ENCODE results near the gene NOM1. TPM values are rescaled to one million over a fixed set of nuclear protein-coding genes. Genes with fewer than 3 reads are reported as not detected.
"Not testable (repeated sequence)": the region's sequence is repeated elsewhere in the genome, so short reads cannot be mapped to it uniquely, and the experiment has no call there.

NOM1 gene
- total RNA-seq, 1 experiment from 2014 or later, result 35.4 TPM

GRCh38 chr7:156925821-156926220 lies 23.7 kb upstream of the NOM1 start:
- H3K4me3 ChIP-seq (replicated peaks in 1 of 2; ENCODE audit: low read depth in 1 of 2, low read length in 2 of 2); CTCF ChIA-PET; intact Hi-C loops (cut with micrococcal nuclease); H3K4me1 ChIP-seq (ENCODE audit: control insufficient read depth in 1 of 2, insufficient read depth in 2 of 2, low read length in 2 of 2); H3K9ac ChIP-seq (ENCODE audit: low read length); H2AFZ ChIP-seq (ENCODE audit: low read depth, low read length, poor library complexity, severe bottlenecking); H3K36me3 ChIP-seq (ENCODE audit: control insufficient read depth in 1 of 2, insufficient read depth in 2 of 2, low read length in 2 of 2); ATAC-seq; H3K79me2 ChIP-seq (ENCODE audit: insufficient read depth, low read length); DNase-seq (ENCODE audit: low read depth, low spot score); H3K9me2 ChIP-seq (ENCODE audit: insufficient read depth); BruUV-seq (replicated peaks); POLR2A ChIA-PET; H4K20me1 ChIP-seq (ENCODE audit: insufficient read depth); RAD21 ChIA-PET (ENCODE audit: low non-redundant PET in 1 of 2, low total read pairs in 2 of 2, uncharacterized antibody in 2 of 2, unreplicated experiment in 2 of 2); H3K4me2 ChIP-seq (ENCODE audit: low read length); H3K27me3 ChIP-seq (ENCODE audit: insufficient read depth, low read length); H3K9me3 ChIP-seq (ENCODE audit: control insufficient read depth in 1 of 2, insufficient read depth in 1 of 2, low read depth in 1 of 2, low read length in 2 of 2); H3K27ac ChIP-seq (ENCODE audit: low read depth, low read length): not testable (repeated sequence)

- Histone ChIP-seq H2AFZ (ENCODE audit: low read depth, low read length, poor library complexity, severe bottlenecking) (no peak overlapping the region), H3K9me3 (ENCODE audit: control insufficient read depth in 1 of 2, insufficient read depth in 1 of 2, low read depth in 1 of 2, low read length in 2 of 2) (no peaks in the 10 kb centered on the region), H3K27ac (ENCODE audit: low read depth, low read length) (no peak overlapping the region), H3K4me3 (replicated peaks in 1 of 2; ENCODE audit: low read depth in 1 of 2, low read length in 2 of 2) (no peak overlapping the region), H3K36me3 (ENCODE audit: control insufficient read depth in 1 of 2, insufficient read depth in 2 of 2, low read length in 2 of 2) (no peaks in the 10 kb centered on the region), H3K27me3 (ENCODE audit: insufficient read depth, low read length) (no peaks in the 10 kb centered on the region), H3K4me1 (ENCODE audit: control insufficient read depth in 1 of 2, insufficient read depth in 2 of 2, low read length in 2 of 2) (no peaks in the 10 kb centered on the region), H3K4me2 (ENCODE audit: low read length) (no peak overlapping the region), H3K79me2 (ENCODE audit: insufficient read depth, low read length) (no peaks in the 10 kb centered on the region), H4K20me1 (ENCODE audit: insufficient read depth) (no peaks in the 10 kb centered on the region), H3K9me2 (ENCODE audit: insufficient read depth) (no peaks in the 10 kb centered on the region), H3K9ac (ENCODE audit: low read length) (no peak overlapping the region)
- ChIA-PET CTCF (no interaction called here), RAD21 (ENCODE audit: low non-redundant PET in 1 of 2, low total read pairs in 2 of 2, uncharacterized antibody in 2 of 2, unreplicated experiment in 2 of 2) (no interaction called here), POLR2A (no interaction called here)
- no TSS peak for BruUV-seq (replicated peaks)
- DNase-seq (ENCODE audit: low read depth, low spot score), result no peak
- intact Hi-C loops (cut with micrococcal nuclease), result no loop called here
- ATAC-seq, result no peak
- TF ChIP-seq TCF7L2 (IDR thresholded peaks at IDR 0.05; ENCODE audit: borderline replicate concordance, extremely low read depth, insufficient read depth, insufficient read length), result no peak
- TF ChIP-seq SRF (IDR thresholded peaks at IDR 0.05; ENCODE audit: low read depth), result no peak
- TF ChIP-seq ELF1 (IDR thresholded peaks at IDR 0.05; ENCODE audit: borderline replicate concordance, low read depth), result no peak
- TF ChIP-seq EGR1 (IDR thresholded peaks at IDR 0.05; ENCODE audit: low read depth), result no peak
- TF ChIP-seq MAX (IDR thresholded peaks at IDR 0.05), result no peak
- TF ChIP-seq POLR2A (IDR thresholded peaks at IDR 0.05; ENCODE audit: borderline replicate concordance, extremely low read depth, insufficient read depth, insufficient read length), result no peak
- no peak for TF ChIP-seq ATF3 (IDR thresholded peaks at IDR 0.05)
- no peak for TF ChIP-seq RAD21 (IDR thresholded peaks at IDR 0.05; ENCODE audit: low read depth)
- TF ChIP-seq FOSL1 (IDR thresholded peaks at IDR 0.05; ENCODE audit: low read depth), result no peak
- TF ChIP-seq YY1 (IDR thresholded peaks at IDR 0.05; ENCODE audit: extremely low read depth, insufficient replicate concordance, low read depth, low read length), result no peak
- TF ChIP-seq CTCF (IDR thresholded peaks at IDR 0.05 in 2 of 3, conservative IDR thresholded peaks at IDR 0.05 in 1 of 3; ENCODE audit: borderline replicate concordance in 1 of 3, insufficient read depth in 1 of 3, low read depth in 2 of 3, low read length in 2 of 3), result no peak
- TF ChIP-seq POLR2AphosphoS5 (IDR thresholded peaks at IDR 0.05; ENCODE audit: low read depth, low read length), result no peak
- no peak for TF ChIP-seq SIN3A (IDR thresholded peaks at IDR 0.05; ENCODE audit: low read depth)
- TF ChIP-seq SP1 (IDR thresholded peaks at IDR 0.05; ENCODE audit: low read depth), result no peak
- no peak for TF ChIP-seq ZBTB33 (IDR thresholded peaks at IDR 0.05; ENCODE audit: extremely low read depth, insufficient replicate concordance, low read length)
- TF ChIP-seq ZFX (IDR thresholded peaks at IDR 0.05), result no peak
- no peak for TF ChIP-seq CEBPB (IDR thresholded peaks at IDR 0.05; ENCODE audit: low read depth)
These were observed 21.7 kb upstream of the NOM1 start for GRCh38 chr7:156927571-156928405.

All from HCT116 (cell line).